HepG2 (cell line): Measurements from ENCODE around the gene PPP1R18. TPM values are rescaled to one million over a fixed set of nuclear protein-coding genes. Genes with fewer than 3 reads are reported as not detected.

Experiments
- HES4 ChIP-seq: sonication (generic); formaldehyde crosslinking; IDR thresholded peaks from 2 replicates; pipeline ENCODE4 v1.9.0; 2021; ENCODE audit warnings: mild to moderate bottlenecking, missing genetic modification reagents, borderline replicate concordance
- NR2C2 ChIP-seq: sonication (generic); formaldehyde crosslinking; IDR thresholded peaks from 2 replicates; pipeline ENCODE4 v1.4.0; 2020; ENCODE audit warnings: missing genetic modification reagents, mild to moderate bottlenecking, moderate library complexity, borderline replicate concordance
- NRL ChIP-seq: sonication (generic); formaldehyde crosslinking; IDR thresholded peaks from 2 replicates; pipeline ENCODE4 v1.5.0; 2020; ENCODE audit warnings: missing genetic modification reagents, mild to moderate bottlenecking, moderate library complexity, borderline replicate concordance
- SAP130 ChIP-seq: IDR thresholded peaks from 2 replicates; pipeline ENCODE4 v1.6.1; 2016; ENCODE audit warnings: low read depth
- SKI ChIP-seq: fragments of 450-650 bp; IDR thresholded peaks from one replicate; pipeline ENCODE4 v1.6.1; 2018; ENCODE audit warnings: mild to moderate bottlenecking; ENCODE audit not compliant: partially characterized antibody
- TGIF2 ChIP-seq: IDR thresholded peaks from 2 replicates; pipeline ENCODE4 v1.6.1; 2016; ENCODE audit warnings: control low read depth, missing compliant biosample characterization
- ZNF232 ChIP-seq: sonication (generic); formaldehyde crosslinking; IDR thresholded peaks from 2 replicates; pipeline ENCODE4 v1.4.0; 2020; ENCODE audit warnings: missing genetic modification reagents, borderline replicate concordance
- ZNF484 ChIP-seq: sonication (generic); formaldehyde crosslinking; IDR thresholded peaks from 2 replicates; pipeline ENCODE4 v1.5.1; 2020; ENCODE audit warnings: mild to moderate bottlenecking, low read depth, missing genetic modification reagents, borderline replicate concordance
- ZNF572 ChIP-seq: sonication (generic); formaldehyde crosslinking; IDR thresholded peaks from 2 replicates; pipeline ENCODE4 v1.5.1; 2020; ENCODE audit warnings: mild to moderate bottlenecking, missing genetic modification reagents
- ZNF749 ChIP-seq: sonication (generic); formaldehyde crosslinking; IDR thresholded peaks from 2 replicates; pipeline ENCODE4 v1.8.0; 2022; ENCODE audit warnings: mild to moderate bottlenecking, missing genetic modification reagents, moderate library complexity, borderline replicate concordance
- ZNF772 ChIP-seq: sonication (generic); formaldehyde crosslinking; IDR thresholded peaks from 2 replicates; pipeline ENCODE4 v1.5.0; 2020; ENCODE audit warnings: mild to moderate bottlenecking, missing genetic modification reagents
- polyA plus RNA-seq, 8 experiments: library from polyadenylated mRNA; depleted of rRNA in 3 of 8; stranded (reverse) in 7 of 8; unstranded in 1 of 8; fragments of >200 nt; fragmentation: Illumina TruSeq in 4 of 8; extraction: Trizol in 4 of 8; gene quantifications; 2 replicates each; pipeline versions ENCODE4 v1.2.1 to v1.2.3, GENCODE V29; 2011 to 2016; ENCODE audit warnings: low read depth in 4 of 8, missing spikeins in 1 of 8, mixed read lengths in 1 of 8; ENCODE audit not compliant: insufficient read depth in 1 of 8
- total RNA-seq, 5 experiments: library from RNA; depleted of rRNA; stranded (reverse); fragments of >200 nt; fragmentation: Illumina TruSeq; extraction: Trizol; gene quantifications; 2 replicates each; pipeline ENCODE4 v1.2.3, GENCODE V29; 2016; ENCODE audit warnings: low read depth in 1 of 5
- TF ChIP-seq, protein P1 (sequence below): sonication (generic); formaldehyde crosslinking; IDR thresholded peaks from 2 replicates; pipeline ENCODE4 v1.5.1; 2020; ENCODE audit warnings: missing genetic modification reagents, mild to moderate bottlenecking, borderline replicate concordance
- TF ChIP-seq, protein P2 (sequence below): sonication (generic); formaldehyde crosslinking; IDR thresholded peaks from 2 replicates; pipeline ENCODE4 v1.5.0; 2020; ENCODE audit warnings: mild to moderate bottlenecking, missing genetic modification reagents, borderline replicate concordance
- TF ChIP-seq, protein P3 (sequence below): IDR thresholded peaks from 2 replicates; pipeline ENCODE4 v1.6.1; 2016; ENCODE audit warnings: low read depth, borderline replicate concordance
- TF ChIP-seq, protein P4 (sequence below): IDR thresholded peaks from 2 replicates; pipeline ENCODE4 v1.6.1; 2016; ENCODE audit warnings: mild to moderate bottlenecking, missing biosample characterization, missing genetic modification reagents
- TF ChIP-seq, protein P5 (sequence below): sonication (generic); formaldehyde crosslinking; IDR thresholded peaks from 2 replicates; pipeline ENCODE4 v1.5.0; 2020; ENCODE audit warnings: missing genetic modification reagents
- TF ChIP-seq, protein P6 (sequence below): sonication (generic); formaldehyde crosslinking; IDR thresholded peaks from 2 replicates; pipeline ENCODE4 v1.5.0; 2020; ENCODE audit warnings: mild to moderate bottlenecking, missing genetic modification reagents, moderate library complexity

PPP1R18 gene
- total and polyA plus RNA-seq, 2 of the 13 experiments (the other 11 are each of a cell fraction or from before 2014, with no cell fraction given), result 4.9 to 9.2 TPM

DNA sequence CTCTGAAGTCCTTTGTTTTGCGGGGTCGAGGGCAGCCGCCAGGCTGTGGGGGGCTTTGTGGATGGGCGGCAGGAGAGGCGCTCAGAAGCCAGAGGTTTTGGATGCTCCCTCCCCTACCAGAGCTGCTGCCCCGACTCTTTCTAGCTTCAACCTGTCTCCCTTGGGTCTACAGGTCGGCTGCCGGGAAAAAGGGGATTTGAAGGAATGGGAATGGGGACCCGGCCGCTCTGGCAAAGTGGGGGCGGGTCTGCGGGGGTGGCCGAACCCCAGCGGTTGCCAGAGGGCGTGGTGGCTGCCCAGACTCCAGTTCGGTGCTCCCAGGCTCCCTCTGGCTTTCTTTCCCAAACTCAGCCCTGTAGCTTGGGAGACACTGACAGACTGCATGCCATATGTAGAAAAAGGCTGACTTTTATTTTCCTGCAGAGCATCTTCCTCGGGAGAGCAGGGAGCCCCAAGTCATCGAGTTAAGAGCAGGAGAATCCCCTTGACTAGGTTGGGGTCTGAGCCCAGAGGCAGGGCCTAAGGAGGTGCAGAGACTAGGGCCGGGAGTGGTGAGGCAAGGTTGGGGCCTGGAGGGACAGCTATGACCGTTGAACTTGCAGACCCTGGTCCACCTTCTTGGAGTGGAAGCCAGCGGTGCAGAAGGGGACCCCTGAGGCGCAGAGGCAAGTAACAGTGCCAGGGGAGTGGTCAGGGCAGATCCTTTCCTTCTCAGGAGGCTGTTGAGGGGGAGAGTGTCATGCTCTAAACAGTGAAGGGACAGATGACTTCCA, 1.4 kb upstream of the PPP1R18 start (continued):
- TF ChIP-seq, protein P1, sequence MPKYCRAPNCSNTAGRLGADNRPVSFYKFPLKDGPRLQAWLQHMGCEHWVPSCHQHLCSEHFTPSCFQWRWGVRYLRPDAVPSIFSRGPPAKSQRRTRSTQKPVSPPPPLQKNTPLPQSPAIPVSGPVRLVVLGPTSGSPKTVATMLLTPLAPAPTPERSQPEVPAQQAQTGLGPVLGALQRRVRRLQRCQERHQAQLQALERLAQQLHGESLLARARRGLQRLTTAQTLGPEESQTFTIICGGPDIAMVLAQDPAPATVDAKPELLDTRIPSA (CRISPR knock-in tag), result no peak
- TF ChIP-seq, protein P2, sequence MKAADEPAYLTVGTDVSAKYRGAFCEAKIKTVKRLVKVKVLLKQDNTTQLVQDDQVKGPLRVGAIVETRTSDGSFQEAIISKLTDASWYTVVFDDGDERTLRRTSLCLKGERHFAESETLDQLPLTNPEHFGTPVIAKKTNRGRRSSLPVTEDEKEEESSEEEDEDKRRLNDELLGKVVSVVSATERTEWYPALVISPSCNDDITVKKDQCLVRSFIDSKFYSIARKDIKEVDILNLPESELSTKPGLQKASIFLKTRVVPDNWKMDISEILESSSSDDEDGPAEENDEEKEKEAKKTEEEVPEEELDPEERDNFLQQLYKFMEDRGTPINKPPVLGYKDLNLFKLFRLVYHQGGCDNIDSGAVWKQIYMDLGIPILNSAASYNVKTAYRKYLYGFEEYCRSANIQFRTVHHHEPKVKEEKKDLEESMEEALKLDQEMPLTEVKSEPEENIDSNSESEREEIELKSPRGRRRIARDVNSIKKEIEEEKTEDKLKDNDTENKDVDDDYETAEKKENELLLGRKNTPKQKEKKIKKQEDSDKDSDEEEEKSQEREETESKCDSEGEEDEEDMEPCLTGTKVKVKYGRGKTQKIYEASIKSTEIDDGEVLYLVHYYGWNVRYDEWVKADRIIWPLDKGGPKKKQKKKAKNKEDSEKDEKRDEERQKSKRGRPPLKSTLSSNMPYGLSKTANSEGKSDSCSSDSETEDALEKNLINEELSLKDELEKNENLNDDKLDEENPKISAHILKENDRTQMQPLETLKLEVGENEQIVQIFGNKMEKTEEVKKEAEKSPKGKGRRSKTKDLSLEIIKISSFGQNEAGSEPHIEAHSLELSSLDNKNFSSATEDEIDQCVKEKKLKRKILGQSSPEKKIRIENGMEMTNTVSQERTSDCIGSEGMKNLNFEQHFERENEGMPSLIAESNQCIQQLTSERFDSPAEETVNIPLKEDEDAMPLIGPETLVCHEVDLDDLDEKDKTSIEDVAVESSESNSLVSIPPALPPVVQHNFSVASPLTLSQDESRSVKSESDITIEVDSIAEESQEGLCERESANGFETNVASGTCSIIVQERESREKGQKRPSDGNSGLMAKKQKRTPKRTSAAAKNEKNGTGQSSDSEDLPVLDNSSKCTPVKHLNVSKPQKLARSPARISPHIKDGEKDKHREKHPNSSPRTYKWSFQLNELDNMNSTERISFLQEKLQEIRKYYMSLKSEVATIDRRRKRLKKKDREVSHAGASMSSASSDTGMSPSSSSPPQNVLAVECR (CRISPR knock-in tag), result peak; percentile 4; the same call in 1 of the 2 replicates
- TF ChIP-seq NR2C2 (CRISPR knock-in tag), result no peak
- 0 out of 2 replicates have a peak, but pooled peaks have one; percentile 10 for TF ChIP-seq TGIF2
- no peak for TF ChIP-seq ZNF232 (CRISPR knock-in tag)
- TF ChIP-seq ZNF749 (CRISPR knock-in tag), result no peak
- TF ChIP-seq, protein P3, sequence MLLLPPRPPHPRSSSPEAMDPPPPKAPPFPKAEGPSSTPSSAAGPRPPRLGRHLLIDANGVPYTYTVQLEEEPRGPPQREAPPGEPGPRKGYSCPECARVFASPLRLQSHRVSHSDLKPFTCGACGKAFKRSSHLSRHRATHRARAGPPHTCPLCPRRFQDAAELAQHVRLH, result no peak
- TF ChIP-seq, protein P4, sequence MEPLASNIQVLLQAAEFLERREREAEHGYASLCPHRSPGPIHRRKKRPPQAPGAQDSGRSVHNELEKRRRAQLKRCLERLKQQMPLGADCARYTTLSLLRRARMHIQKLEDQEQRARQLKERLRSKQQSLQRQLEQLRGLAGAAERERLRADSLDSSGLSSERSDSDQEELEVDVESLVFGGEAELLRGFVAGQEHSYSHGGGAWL, result no peak; the same call in 1 of the 2 replicates
- no peak for TF ChIP-seq ZNF572
- no peak for TF ChIP-seq ZNF772
- peak; percentile 56; the same call in 1 of the 2 replicates for TF ChIP-seq NRL (CRISPR knock-in tag)
- peak; percentile 8 for TF ChIP-seq SAP130 (CRISPR knock-in tag)
- TF ChIP-seq ZNF484, result no peak
- 0 out of 2 replicates have a peak, but pooled peaks have one; percentile 51 for TF ChIP-seq HES4 (CRISPR knock-in tag)
- no peak for TF ChIP-seq SKI
- TF ChIP-seq, protein P5, sequence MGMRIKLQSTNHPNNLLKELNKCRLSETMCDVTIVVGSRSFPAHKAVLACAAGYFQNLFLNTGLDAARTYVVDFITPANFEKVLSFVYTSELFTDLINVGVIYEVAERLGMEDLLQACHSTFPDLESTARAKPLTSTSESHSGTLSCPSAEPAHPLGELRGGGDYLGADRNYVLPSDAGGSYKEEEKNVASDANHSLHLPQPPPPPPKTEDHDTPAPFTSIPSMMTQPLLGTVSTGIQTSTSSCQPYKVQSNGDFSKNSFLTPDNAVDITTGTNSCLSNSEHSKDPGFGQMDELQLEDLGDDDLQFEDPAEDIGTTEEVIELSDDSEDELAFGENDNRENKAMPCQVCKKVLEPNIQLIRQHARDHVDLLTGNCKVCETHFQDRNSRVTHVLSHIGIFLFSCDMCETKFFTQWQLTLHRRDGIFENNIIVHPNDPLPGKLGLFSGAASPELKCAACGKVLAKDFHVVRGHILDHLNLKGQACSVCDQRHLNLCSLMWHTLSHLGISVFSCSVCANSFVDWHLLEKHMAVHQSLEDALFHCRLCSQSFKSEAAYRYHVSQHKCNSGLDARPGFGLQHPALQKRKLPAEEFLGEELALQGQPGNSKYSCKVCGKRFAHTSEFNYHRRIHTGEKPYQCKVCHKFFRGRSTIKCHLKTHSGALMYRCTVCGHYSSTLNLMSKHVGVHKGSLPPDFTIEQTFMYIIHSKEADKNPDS (CRISPR knock-in tag), result no peak
- TF ChIP-seq, protein P6, sequence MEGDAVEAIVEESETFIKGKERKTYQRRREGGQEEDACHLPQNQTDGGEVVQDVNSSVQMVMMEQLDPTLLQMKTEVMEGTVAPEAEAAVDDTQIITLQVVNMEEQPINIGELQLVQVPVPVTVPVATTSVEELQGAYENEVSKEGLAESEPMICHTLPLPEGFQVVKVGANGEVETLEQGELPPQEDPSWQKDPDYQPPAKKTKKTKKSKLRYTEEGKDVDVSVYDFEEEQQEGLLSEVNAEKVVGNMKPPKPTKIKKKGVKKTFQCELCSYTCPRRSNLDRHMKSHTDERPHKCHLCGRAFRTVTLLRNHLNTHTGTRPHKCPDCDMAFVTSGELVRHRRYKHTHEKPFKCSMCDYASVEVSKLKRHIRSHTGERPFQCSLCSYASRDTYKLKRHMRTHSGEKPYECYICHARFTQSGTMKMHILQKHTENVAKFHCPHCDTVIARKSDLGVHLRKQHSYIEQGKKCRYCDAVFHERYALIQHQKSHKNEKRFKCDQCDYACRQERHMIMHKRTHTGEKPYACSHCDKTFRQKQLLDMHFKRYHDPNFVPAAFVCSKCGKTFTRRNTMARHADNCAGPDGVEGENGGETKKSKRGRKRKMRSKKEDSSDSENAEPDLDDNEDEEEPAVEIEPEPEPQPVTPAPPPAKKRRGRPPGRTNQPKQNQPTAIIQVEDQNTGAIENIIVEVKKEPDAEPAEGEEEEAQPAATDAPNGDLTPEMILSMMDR (CRISPR knock-in tag), result 0 out of 2 replicates have a peak, but pooled peaks have one; percentile 14
